Measurements from ENCODE around the gene NOSTRIN. TPM values are rescaled to one million over a fixed set of nuclear protein-coding genes. Genes with fewer than 3 reads are reported as not detected.

The NOSTRIN gene
- total RNA-seq, 2 experiments from 2014 or later: not detected

DNA sequence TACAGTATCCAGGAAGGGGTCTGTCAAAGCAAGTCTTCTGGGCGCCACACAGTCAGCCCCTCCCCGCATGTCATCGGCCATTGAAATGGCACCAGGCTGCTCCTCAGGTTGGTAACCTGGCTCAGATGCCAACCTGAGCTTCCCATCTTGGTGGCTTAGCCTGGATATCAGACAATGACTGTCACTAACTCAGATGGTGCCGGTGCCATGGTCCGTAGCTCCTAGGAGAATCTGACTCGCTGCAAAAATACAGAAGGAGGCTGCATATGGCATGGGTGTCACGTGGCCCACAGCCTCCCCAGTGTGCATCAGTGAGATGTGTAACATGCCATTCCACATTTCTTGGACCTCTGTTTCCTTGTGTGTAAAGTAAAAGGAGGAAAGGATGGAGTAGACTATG, 3.2 kb downstream of the NOSTRIN start:
- DNase-seq (ENCODE audit: low spot score): no peak
- BruUV-seq (replicated peaks): no TSS peak
- Histone ChIP-seq H3K4me2 (ENCODE audit: low read length) (no peak overlapping the region), H3K36me3 (ENCODE audit: insufficient read depth, low read length) (no peaks in the 10 kb centered on the region), H4K20me1 (ENCODE audit: insufficient read depth, low read length) (no peaks in the 10 kb centered on the region), H3K27ac (ENCODE audit: low read depth, low read length, poor library complexity, severe bottlenecking) (no peak overlapping the region), H3K4me1 (ENCODE audit: insufficient read depth, low read length, poor library complexity, severe bottlenecking) (no peaks in the 10 kb centered on the region), H3K9me3 (ENCODE audit: low read length) (no peaks in the 10 kb centered on the region), H3K9me2 (ENCODE audit: insufficient read depth, low read length) (no peaks in the 10 kb centered on the region), H3K79me2 (ENCODE audit: insufficient read depth, low read depth, low read length) (no peaks in the 10 kb centered on the region), H3K4me3 (ENCODE audit: low read depth, low read length, poor library complexity, severe bottlenecking) (no peak overlapping the region), H2AFZ (ENCODE audit: low read length) (no peak overlapping the region)
- TF ChIP-seq, protein P1, sequence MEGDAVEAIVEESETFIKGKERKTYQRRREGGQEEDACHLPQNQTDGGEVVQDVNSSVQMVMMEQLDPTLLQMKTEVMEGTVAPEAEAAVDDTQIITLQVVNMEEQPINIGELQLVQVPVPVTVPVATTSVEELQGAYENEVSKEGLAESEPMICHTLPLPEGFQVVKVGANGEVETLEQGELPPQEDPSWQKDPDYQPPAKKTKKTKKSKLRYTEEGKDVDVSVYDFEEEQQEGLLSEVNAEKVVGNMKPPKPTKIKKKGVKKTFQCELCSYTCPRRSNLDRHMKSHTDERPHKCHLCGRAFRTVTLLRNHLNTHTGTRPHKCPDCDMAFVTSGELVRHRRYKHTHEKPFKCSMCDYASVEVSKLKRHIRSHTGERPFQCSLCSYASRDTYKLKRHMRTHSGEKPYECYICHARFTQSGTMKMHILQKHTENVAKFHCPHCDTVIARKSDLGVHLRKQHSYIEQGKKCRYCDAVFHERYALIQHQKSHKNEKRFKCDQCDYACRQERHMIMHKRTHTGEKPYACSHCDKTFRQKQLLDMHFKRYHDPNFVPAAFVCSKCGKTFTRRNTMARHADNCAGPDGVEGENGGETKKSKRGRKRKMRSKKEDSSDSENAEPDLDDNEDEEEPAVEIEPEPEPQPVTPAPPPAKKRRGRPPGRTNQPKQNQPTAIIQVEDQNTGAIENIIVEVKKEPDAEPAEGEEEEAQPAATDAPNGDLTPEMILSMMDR (conservative IDR thresholded peaks at IDR 0.05; ENCODE audit: low read length): no peak
- TF ChIP-seq EZH2phosphoT487 (IDR thresholded peaks at IDR 0.05; ENCODE audit: borderline replicate concordance, low read depth, low read length): no peak
- ChIA-PET CTCF (ENCODE audit: unreplicated experiment) (no interaction called here), POLR2A (interaction anchor here (0.6 kb wide), 1 partner anchor 10 kb away, joined by 3 read pairs; no protein-coding TSS in a partner anchor)
- intact Hi-C loops (cut with micrococcal nuclease; ENCODE audit: unreplicated experiment): no loop called here

DNA sequence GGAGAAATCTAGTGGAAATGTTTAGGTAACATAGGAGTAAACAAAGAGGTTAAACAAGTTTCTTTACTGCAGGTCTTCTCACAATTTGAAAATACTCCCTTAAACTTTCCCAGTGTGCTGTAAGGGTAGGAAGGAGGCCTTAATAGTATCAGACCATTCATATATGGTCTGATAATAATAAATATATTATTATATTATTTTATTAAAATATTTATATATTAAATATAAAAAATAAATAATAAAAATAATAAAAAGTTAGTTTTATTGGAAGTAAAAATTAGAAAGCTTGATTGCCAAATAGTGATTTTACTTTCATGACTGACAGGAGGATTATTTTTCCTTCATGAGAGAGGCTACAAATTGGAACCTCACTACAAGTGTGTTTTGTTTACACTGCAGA, 7.1 kb downstream of the NOSTRIN start:
- no peaks in the 10 kb centered on the region for H3K9me3 ChIP-seq (ENCODE audit: low read length)
- TF ChIP-seq, protein P1 (conservative IDR thresholded peaks at IDR 0.05; ENCODE audit: low read length): no peak
- TF ChIP-seq EZH2phosphoT487 (IDR thresholded peaks at IDR 0.05; ENCODE audit: borderline replicate concordance, low read depth, low read length): no peak
- H3K36me3 ChIP-seq (ENCODE audit: insufficient read depth, low read length): no peaks in the 10 kb centered on the region
- intact Hi-C loops (cut with micrococcal nuclease; ENCODE audit: unreplicated experiment): no loop called here
- H3K9me2 ChIP-seq (ENCODE audit: insufficient read depth, low read length): no peaks in the 10 kb centered on the region
- H2AFZ ChIP-seq (ENCODE audit: low read length): no peak overlapping the region
- ChIA-PET CTCF (ENCODE audit: unreplicated experiment) (no interaction called here), POLR2A (interaction anchor here (0.8 to 1.0 kb wide), 2 partner anchors 9 to 26 kb away, joined by 3 to 4 read pairs; no protein-coding TSS in a partner anchor)
- no peak for DNase-seq (ENCODE audit: low spot score)
- no peak overlapping the region for H3K4me2 ChIP-seq (ENCODE audit: low read length)
- H4K20me1 ChIP-seq (ENCODE audit: insufficient read depth, low read length): no peaks in the 10 kb centered on the region
- no peaks in the 10 kb centered on the region for H3K79me2 ChIP-seq (ENCODE audit: insufficient read depth, low read depth, low read length)
- H3K27ac ChIP-seq (ENCODE audit: low read depth, low read length, poor library complexity, severe bottlenecking): no peak overlapping the region
- BruUV-seq (replicated peaks): no TSS peak
- H3K4me1 ChIP-seq (ENCODE audit: insufficient read depth, low read length, poor library complexity, severe bottlenecking): no peaks in the 10 kb centered on the region
- no peak overlapping the region for H3K4me3 ChIP-seq (ENCODE audit: low read depth, low read length, poor library complexity, severe bottlenecking)

DNA sequence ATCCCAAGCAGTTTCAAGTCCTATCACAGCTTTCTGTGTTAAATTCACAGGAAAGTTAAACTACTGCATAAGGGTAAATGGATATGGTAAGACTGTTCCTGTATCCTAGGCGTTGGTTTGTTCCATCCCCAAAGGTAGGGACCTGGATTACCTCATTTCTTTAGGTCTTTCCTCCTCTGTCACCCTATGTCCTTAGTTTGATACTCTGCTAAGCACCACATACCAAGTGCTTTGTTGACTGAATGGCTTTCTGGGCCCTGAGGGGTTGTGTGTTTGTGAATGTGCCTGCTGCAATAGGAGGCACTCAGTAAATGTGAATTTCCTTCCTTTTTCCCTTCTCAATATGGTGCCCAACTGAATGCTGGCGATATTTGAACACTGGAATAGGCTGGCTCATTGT, 7.8 kb downstream of the NOSTRIN start:
- Histone ChIP-seq H3K4me2 (ENCODE audit: low read length) (no peak overlapping the region), H3K27ac (ENCODE audit: low read depth, low read length, poor library complexity, severe bottlenecking) (no peak overlapping the region), H2AFZ (ENCODE audit: low read length) (no peak overlapping the region), H3K4me1 (ENCODE audit: insufficient read depth, low read length, poor library complexity, severe bottlenecking) (no peaks in the 10 kb centered on the region), H3K9me3 (ENCODE audit: low read length) (no peaks in the 10 kb centered on the region), H3K9me2 (ENCODE audit: insufficient read depth, low read length) (no peaks in the 10 kb centered on the region), H3K4me3 (ENCODE audit: low read depth, low read length, poor library complexity, severe bottlenecking) (no peak overlapping the region), H4K20me1 (ENCODE audit: insufficient read depth, low read length) (no peaks in the 10 kb centered on the region), H3K79me2 (ENCODE audit: insufficient read depth, low read depth, low read length) (no peaks in the 10 kb centered on the region), H3K36me3 (ENCODE audit: insufficient read depth, low read length) (no peaks in the 10 kb centered on the region)
- intact Hi-C loops (cut with micrococcal nuclease; ENCODE audit: unreplicated experiment): no loop called here
- no peak for DNase-seq (ENCODE audit: low spot score)
- ChIA-PET POLR2A (interaction anchor here (0.8 to 1.0 kb wide), 2 partner anchors 9 to 27 kb away, joined by 3 to 4 read pairs; no protein-coding TSS in a partner anchor), CTCF (ENCODE audit: unreplicated experiment) (no interaction called here)
- BruUV-seq (replicated peaks): no TSS peak
- TF ChIP-seq, protein P1 (conservative IDR thresholded peaks at IDR 0.05; ENCODE audit: low read length): no peak
- TF ChIP-seq EZH2phosphoT487 (IDR thresholded peaks at IDR 0.05; ENCODE audit: borderline replicate concordance, low read depth, low read length): no peak

Data from OCI-LY7 (cell line).